Placental pericyte (primary cell): ENCODE results near the gene TMEM260. TPM values are rescaled to one million over a fixed set of nuclear protein-coding genes. Genes with fewer than 3 reads are reported as not detected.

Source experiments
- total RNA-seq: library from RNA; depleted of rRNA; stranded (reverse); fragments of >200 nt; gene quantifications from 2 replicates; pipeline ENCODE4 v1.2.3, GENCODE V29; 2012

Gene TMEM260
- 14.7 and 17.9 TPM in 2 replicates for total RNA-seq

DNA sequence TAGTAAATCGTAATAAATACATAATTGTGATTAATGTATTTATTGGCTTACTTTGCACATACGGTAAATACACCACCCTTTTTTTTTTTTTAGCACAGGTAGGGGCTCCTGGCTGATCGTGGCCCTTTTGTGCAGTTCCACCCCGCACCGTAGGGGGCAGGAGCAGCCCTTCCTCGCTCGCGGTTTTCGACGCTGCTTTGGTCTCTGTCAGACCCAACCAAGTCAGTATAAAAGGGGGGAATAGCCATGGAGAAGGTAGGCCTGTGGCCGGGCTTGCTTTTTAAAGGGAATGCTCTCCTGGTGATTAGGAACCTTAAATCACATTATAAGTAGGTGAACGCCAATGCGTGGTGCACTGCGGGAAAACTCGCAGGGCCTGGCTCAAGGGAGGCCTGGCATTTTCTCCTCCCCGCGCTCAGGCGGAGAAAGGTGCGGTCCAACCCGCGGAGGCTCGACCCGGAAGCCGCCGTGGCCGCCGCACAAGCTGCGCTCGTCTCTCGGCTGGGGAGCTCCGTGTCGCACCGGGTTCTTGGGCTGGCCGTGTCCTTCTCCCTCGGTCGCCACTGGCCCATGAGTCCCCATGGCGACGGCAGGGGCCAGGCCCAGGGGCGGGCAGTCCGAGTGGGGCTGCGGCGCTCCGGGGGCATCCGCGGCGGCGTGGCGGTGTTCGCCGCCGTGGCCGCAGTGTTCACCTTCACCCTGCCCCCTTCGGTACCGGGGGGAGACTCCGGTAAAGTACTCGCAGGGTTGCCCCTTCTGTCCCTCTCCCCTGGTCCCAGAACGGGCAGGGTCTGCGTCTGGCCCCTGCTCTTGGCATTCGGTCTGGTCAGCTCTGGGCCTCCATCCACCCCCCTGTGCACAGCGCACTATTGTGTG, at the start of gene TMEM260:
TMEM260 (plus strand) TSS at position 454 of the 876 bp plus-strand sequence; CDS start at position 571, 117 bp downstream.

Other genes starting within 250 kb of the TMEM260 start
- gene OTX2, start 230.7 kb downstream of the TMEM260 start, total RNA-seq = not detected in 2 replicates